Right lobe of liver (tissue), 4 donors: ENCODE results near the gene ADARB1.

Experiments
- POLR2A ChIP-seq: fragments of 450-650 bp; IDR thresholded peaks from one replicate; pipeline ENCODE4 v1.6.1; 2017; ENCODE audit warnings: antibody characterized with exemption, mild to moderate bottlenecking
- TF ChIP-seq, protein P1 (sequence below), 4 donors: fragments of 200-600 bp in 3 of 4; fragments of 450-650 bp in 1 of 4; IDR thresholded peaks; one replicate each; pipeline versions ENCODE4 v1.5.1 to v1.8.0; 2016 to 2022; ENCODE audit warnings: antibody characterized with exemption in 4 of 4, mild to moderate bottlenecking in 2 of 4
- donor health status: DM: no; HTN: no; CAD: no.
- donor health status: DM: no; HTN: no; CAD: no.
- donor health status: DM: no; HTN: yes; CAD: no.

DNA sequence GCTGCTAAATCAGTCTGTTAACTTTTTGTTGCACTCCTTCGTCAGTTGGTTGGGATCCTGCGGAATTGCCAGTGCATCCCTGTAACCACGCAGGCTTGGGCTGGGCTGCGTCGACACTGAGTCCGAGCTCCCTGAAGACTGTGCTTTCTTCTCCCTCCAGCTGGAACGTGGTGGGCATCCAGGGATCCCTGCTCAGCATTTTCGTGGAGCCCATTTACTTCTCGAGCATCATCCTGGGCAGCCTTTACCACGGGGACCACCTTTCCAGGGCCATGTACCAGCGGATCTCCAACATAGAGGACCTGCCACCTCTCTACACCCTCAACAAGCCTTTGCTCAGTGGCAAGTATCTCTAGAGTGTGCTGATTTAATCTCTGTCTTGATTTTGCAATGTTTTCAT lies 130.0 kb downstream of the ADARB1 start:
- TF ChIP-seq, protein P1, sequence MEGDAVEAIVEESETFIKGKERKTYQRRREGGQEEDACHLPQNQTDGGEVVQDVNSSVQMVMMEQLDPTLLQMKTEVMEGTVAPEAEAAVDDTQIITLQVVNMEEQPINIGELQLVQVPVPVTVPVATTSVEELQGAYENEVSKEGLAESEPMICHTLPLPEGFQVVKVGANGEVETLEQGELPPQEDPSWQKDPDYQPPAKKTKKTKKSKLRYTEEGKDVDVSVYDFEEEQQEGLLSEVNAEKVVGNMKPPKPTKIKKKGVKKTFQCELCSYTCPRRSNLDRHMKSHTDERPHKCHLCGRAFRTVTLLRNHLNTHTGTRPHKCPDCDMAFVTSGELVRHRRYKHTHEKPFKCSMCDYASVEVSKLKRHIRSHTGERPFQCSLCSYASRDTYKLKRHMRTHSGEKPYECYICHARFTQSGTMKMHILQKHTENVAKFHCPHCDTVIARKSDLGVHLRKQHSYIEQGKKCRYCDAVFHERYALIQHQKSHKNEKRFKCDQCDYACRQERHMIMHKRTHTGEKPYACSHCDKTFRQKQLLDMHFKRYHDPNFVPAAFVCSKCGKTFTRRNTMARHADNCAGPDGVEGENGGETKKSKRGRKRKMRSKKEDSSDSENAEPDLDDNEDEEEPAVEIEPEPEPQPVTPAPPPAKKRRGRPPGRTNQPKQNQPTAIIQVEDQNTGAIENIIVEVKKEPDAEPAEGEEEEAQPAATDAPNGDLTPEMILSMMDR (IDR thresholded peaks at IDR 0.05), result no peak
- no peak for TF ChIP-seq POLR2A
